GM23248 (cell line): Measurements from ENCODE around the gene TEPSIN.

ENCODE experiments used
- EZH2 ChIP-seq: fragments of 200-600 bp; sonication (generic); IDR thresholded peaks from 2 replicates; pipeline ENCODE4 v1.6.1; 2018; ENCODE audit warnings: antibody characterized with exemption, mild to moderate bottlenecking; ENCODE audit not compliant: insufficient read depth, poor library complexity, severe bottlenecking
- EZH2phosphoT487 ChIP-seq: fragments of 200-600 bp; sonication (generic); IDR thresholded peaks from 2 replicates; pipeline ENCODE4 v1.6.1; 2018; ENCODE audit warnings: antibody characterized with exemption, moderate library complexity, mild to moderate bottlenecking, low read depth; ENCODE audit not compliant: insufficient read depth

- TF ChIP-seq EZH2, result no peak
- no peak for TF ChIP-seq EZH2phosphoT487
Measured at GRCh38 chr17:81200201-81200600, 38.7 kb downstream of the TEPSIN start.
